NB4 (cell line): ENCODE measurements around the gene IGFBP3.

Experiments used
- CTCF ChIP-seq: IDR thresholded peaks from one replicate; pipeline ENCODE4 v1.5.1; 2012; ENCODE audit warnings: low read depth, low read length
- POLR2A ChIP-seq: IDR thresholded peaks from 2 replicates; pipeline ENCODE4 v1.6.1; 2011; ENCODE audit warnings: mild to moderate bottlenecking; ENCODE audit not compliant: insufficient read length; ENCODE audit errors: extremely low read depth

DNA sequence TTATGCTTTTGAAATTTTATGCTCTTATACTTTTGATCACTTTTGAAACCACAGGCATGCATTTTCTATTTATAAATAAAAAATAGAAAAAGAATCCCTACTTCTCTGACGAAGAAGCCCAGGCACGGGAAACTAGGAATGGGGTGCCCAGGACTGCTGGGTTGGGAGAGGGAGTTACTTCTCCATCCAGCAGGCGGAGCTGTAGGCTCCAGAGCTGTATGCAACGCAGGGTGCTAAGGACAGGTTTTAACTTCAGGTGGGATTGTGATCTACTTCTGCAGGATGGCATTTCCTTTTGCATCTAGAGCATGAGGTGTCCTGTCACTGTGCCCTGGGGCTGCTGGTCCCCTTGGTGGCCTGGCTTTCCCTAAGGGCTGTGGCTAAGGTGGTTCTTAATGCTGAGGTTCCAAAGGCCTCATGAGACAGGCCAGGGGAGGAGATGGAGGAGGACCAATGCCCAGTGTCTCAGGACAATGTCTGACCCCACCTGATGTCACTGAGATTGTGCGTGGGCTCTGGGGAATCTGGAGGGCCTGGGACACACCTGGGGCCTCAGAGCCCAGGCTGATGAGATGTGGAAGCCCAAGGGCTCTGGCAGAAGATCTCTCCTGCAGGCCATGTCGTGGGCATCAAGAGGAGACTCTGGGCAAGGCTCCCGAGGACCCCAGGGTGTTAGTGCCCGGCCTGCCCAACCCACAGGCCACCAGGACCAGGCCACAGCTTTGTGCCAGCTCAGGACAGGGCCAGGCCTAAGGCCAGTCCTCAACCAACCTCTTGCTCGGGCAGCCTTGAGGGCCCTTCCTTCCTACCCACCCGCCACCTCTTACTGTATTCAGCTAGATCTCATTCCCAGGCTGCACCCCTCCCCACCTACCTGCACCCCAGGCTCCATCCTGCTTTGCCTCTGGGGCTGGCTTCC, 48.7 kb downstream of the IGFBP3 start:
- TF ChIP-seq CTCF, result peak; percentile 71
- TF ChIP-seq POLR2A, result no peak
